GM21528 (cell line): ENCODE measurements around the gene GTF3C1.
"Not testable (repeated sequence)": the region's sequence is repeated elsewhere in the genome, so short reads cannot be mapped to it uniquely, and the experiment has no call there.

Experiments
- ATAC-seq: cut with Tn5 transposase; IDR thresholded peaks from one replicate; pipeline ENCODE4 v1.9.1; 2021; ENCODE audit warnings: mild to moderate bottlenecking, moderate library complexity; ENCODE audit not compliant: unreplicated experiment, low FRiP score

The GTF3C1 gene

GRCh38 chr16:27447301-27447700, 102.4 kb downstream of the GTF3C1 start:
- no peak for ATAC-seq

DNA sequence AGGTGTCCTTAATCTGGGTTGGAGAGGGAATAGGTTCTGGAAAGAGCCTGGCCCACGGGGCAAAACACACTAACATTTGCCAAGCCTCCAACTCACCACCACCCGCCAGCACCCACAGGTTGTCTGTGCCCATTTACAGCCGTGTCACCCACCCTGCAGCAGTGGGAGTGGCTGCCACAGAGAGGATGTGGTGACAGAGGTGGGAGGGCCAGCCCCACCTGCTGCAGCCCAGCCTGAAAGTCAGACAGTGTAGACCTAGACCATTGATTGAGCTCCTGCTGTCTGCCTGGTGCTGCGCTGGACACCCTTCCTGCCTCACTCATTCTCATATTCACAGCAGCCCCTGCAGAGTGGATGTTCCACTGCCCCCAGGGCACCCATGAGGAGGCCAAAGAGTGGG, 103.0 kb downstream of the GTF3C1 start:
- no peak for ATAC-seq

DNA sequence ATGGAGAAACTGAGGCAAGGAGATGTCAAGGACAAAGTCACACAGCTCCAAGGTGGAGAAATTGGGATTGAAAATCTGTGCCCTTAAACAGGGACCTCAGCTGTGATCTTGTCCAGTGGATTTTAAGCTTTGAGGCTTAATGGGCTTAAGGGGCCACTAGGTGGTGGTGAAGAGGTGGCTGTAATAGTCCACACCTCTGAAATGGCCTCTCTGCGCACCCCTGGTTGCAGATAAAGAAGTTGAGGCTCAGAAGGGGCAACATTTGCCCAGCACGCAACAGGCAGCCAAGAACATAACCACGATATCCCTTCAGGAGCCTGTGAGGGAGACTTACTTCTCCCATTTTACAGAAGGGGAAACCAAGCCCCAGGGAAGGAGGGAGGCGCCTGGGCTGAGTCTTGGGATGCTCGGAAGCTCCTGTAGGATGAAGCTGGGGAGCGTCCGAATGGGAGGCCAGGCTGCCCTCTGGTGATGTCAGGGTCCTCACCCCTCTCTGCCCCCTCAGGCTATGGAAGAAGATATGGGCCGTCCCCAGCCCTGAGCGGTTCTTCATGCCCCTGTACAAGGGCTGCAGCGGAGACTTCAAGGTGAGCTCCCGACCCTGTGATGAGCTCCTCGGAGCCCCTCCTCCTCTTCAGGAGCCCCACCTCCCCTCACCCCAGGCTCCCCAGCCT, 104.1 kb downstream of the GTF3C1 start:
- no peak for ATAC-seq

DNA sequence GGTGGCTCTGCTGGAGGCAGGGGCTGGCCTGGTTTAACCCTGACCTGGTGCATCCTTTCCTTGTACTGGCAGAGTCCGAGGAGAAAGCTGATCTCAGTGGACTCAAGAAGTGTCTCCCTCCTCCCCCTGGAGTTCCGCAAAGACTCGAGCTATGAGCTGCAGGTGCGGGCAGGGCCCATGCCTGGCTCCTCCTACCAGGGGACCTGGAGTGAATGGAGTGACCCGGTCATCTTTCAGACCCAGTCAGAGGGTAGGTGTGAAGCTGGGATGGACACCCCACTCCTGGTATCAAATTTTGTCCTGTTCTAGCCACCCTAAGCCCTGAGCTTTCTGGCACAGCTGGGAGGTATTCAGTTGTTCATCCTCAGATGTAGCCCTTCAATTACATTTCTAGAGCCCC, 105.2 kb downstream of the GTF3C1 start:
- ATAC-seq = no peak

- ATAC-seq = no peak
These were observed 105.7 kb downstream of the GTF3C1 start for GRCh38 chr16:27444015-27444414.

GRCh38 chr16:27441998-27442397, 107.7 kb downstream of the GTF3C1 start:
- no peak for ATAC-seq

DNA sequence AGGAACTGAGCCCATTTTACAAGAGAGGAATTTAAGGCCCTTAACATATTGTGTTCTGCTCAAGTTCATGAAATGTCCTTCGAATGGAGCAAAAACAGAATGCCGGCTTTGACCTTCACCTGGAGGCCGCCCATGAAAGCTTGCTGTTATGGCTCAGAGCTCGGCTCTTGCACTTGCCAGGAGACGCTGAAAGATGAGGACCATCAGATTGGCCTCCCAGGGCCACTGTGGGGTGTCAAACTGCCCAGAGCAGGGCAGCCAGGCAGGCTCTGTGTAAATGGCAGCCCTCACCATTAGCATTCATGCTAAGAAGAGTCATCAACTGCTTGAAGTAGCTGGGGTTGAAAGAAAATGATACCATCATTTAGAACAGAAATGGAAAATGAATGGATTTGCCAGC, 108.4 kb downstream of the GTF3C1 start:
- no peak for ATAC-seq

- ATAC-seq = no peak
These were observed 110.3 kb downstream of the GTF3C1 start for GRCh38 chr16:27439271-27440018.

DNA sequence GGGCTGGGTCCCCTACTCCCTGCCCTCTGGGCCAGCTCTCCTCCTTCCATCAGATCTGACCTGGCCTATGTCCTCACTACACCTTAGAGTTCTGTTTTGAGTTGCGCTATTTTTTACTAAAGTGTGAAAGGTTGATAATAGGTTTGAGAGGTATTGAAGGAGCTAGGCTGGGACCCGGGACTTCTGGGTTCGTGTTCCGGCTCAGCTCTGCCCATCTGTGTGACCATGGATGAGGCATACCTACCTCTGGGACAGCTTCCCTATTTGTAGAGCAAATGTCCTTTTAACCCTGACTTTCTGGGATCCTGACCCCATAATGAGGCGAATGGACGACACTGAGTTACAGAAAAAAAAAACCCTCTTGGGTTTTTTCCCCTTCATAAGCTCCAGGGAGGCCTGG, 111.8 kb downstream of the GTF3C1 start:
- ATAC-seq = no peak

GRCh38 chr16:27436921-27437650, 112.6 kb downstream of the GTF3C1 start:
- no peak for ATAC-seq

DNA sequence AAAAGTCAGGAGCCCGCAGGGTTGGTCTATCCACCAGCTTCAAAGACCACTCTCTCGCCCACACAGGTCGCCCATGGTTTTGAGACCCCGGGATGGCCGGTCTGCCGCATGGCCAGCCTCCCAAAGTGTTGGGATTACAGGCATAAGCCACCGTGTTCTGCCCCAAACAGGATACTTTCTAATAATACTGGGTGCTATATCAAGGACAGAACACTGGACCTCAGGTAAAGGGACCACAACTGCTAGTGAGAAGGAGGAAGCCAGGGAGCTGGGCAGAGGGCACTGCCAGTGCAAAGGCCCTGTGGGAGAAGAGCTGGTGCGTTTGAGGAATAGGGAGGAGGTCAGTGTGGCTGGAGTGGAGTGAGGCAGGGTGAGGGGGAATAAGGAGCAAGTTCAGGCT, 113.6 kb downstream of the GTF3C1 start:
- no peak for ATAC-seq

- ATAC-seq = not testable (repeated sequence)
These were observed 114.6 kb downstream of the GTF3C1 start for GRCh38 chr16:27435146-27435545.

- no peak for ATAC-seq
These were observed 115.3 kb downstream of the GTF3C1 start for GRCh38 chr16:27434141-27435051.

DNA sequence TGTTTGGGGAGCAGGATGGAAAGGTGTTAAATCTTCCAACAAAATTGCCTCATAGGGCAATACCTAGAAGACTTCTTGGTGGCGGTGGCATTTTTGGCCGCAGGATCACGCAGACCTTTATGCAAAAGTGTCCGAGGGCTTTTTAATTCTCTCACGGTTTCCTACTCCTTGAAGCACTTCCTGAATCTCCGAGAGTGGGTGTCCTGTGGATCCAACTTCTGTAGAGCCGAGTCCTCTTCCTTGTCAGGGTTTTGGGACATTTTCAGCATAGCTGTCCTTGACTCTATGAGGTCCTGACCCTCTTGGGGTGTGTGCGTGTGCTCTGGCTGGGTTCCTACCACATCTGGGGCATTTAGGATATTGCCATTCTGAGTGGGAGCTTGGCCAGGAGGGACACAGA, 116.1 kb downstream of the GTF3C1 start:
- ATAC-seq = no peak

DNA sequence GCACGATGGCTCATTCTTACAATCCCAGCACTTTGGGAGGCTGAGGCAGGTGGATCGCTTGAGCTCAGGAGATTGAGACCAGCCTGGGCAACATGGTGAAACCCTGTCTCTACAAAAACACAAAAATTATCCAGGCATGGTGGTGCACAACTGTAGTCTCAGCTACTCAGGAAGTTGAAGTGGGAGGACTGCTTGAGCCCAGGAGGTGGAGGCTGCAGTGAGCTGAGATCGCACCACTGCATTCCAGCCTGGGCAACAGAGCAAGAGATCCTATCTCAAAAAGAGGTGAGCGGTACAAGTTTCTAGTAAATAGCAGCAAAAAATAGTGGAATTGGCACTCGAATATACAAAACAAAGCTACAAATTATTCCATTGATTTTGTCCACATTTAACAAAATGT, 116.5 kb downstream of the GTF3C1 start:
- not testable (repeated sequence) for ATAC-seq

DNA sequence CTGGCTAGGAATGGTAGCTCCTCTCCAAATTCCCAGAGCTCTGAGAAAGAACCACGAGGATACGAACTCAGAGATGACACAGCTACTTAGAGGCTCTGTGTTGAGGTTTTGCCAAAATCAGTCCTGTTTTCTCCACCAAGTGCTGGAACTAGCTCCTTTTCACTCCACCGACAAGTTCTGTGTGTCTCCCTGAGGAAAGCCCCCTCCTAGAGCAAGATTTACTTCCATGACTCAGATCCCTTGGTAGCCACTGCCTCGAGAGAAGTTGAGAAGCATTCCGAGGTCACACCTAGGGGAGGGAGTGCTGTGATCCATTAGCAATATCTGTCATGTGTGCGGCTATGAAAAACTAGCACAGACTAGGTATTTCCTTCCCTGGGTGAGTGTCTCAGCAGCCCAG, 117.2 kb downstream of the GTF3C1 start:
- ATAC-seq = no peak

DNA sequence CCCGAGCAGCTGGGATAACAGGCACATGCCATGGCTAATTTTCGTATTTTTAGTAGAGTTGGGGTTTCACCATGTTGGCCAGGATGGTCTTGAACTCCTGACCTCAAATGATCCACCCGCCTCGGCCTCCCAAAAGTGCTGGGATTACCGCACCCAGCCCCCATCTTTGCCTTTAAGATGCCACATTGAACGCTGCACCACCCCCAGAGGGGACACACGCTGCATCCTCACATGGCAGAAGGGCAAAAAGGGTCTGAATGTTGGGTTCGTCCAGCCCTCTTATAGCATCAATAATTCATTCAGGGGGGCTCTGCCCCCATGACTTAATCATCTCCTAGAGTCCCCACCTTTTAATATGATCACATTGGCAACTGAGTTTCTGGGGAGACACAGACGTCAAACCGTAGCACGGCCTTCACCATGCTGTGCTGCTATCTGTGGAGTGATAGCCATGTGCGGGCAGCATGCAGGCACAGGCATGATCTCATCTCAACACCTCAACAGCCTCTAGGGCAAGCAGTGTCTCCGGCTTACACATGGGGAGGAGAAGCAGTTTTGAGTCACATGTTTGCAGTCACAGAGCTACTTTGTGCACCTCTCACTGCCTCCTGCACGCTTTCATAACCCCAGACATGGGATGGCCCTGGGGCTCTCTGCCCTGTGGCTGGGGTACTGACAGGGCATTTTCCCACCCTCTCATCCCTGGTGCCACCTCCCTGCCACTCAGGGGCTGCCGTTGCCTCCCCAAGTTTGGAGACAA, 117.8 kb downstream of the GTF3C1 start:
- no peak for ATAC-seq

DNA sequence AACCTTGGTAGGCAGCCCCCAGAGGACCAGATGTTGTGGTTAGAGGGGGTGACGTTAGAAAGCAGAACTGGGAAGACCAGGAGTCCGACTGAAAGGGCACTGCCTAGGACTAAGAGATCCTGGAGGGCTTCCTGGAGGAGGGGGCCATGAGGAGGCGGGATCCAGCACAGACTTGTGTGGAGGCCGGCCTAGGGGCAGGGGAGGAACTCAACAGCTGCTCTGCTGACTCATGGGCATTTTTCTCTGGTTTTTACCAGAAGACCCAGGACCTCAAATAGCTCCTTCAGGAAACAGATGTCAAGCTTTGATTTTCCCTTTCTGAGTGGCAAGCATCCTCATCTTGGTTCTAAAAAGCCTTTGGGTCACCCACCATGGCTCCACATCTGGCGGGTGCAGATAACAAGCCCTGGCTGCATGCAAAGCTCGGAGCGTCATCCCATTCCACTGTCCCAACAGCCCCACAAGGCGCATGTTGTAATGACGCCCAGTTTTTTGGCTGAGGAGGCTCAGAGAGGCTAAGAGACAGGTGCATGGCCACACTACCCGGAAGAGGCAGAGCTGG, 118.7 kb downstream of the GTF3C1 start:
- ATAC-seq = no peak

DNA sequence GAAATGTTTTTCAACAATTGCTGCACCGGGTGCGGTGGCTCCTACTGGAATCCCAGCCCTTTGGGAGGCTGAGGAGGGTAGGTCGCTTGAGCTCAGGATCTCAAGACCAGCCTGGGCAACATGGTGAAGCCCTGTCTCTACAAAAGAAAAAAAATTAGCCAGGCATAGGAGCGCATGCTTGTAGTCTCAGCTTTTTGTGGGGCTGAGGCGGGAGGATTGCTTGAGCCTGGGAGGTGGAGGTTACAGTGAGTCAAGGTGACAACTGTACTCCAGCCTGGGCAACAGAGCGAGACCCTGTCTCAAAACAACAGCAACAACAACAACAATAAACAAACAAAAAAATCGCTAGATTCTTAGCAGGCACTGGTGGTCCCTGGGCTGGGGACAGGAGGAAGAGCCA, 119.2 kb downstream of the GTF3C1 start:
- ATAC-seq = no peak
